Activated CD8-positive, alpha-beta memory T cell treated with anti-CD3 and anti-CD28 coated beads for 24 hours (primary cell): ENCODE results near the gene NDP.
A peak's percentile ranks its signal among the peaks of the same experiment; 100 is the strongest.

Experiments used
- DNase-seq: peaks from one replicate; pipeline ENCODE4 v3.0.0-alpha.2; 2020

Gene NDP

GRCh38 chrX:43973249-43974099, at the start of gene NDP:
Gene NDP (minus strand): TSS chrX:43973390. CDS start chrX:43958645, 14,745 bp downstream.
- DNase-seq, result no peak

DNA sequence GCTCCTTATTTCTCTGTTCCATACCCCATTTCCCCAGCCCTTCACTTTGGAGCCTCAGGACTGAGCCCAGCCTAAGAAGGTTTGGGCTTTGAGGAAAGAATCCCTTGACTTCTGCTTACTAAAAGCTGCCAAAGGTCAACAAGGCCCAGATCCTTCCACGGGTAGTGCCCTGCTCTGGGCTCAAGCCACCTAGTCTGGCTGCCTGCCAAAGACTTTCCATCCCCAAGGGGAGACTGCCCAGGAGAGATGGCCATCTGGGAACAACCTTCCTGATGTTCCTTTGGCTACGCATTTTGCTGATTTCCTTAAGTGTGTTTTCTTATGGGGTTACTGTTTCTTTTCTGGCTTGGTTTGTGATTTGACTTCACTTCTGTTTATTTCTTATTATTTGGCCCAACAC, 49.8 kb upstream of the NDP start:
- no peak for DNase-seq

DNA sequence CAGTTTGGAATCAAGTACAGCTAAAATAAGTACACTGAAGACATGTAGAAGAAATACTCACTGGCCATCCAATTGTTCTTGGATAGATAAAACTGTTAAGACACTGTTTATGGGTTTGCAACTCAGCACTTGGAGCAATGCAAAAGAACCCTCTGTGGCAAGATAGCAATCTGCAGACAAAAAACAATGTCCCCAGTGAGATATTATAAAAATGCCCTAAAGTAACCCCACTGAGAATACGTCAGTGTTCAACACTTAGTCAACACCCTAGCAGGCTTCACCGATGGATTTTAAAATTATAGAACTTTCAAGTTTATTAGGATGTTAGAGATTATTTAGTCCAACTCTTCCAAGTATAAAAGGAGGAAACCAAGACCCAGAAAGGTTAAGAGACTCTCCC, 47.5 kb upstream of the NDP start:
- no peak for DNase-seq

- DNase-seq, result no peak
These were observed 46.7 kb upstream of the NDP start for GRCh38 chrX:44019911-44020310.

DNA sequence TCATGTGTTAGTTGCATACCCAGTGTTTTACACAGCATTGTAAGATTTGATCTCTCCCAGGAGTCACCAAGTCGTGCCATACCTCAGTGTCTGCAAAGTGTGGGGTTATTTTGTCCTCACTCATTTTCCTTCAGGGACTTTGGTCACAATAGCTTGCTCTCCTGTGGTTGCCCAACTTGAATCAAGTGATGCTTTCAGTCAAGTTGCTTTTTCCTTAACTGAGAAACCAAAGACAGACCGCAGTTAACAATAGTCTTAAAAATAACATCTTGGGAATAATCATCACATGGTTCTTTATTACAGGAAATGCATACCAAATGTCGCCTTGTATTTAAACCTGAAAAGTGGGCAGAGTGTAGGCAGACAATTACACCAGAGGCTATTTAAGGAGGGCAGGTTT, 44.5 kb upstream of the NDP start:
- no peak for DNase-seq

DNA sequence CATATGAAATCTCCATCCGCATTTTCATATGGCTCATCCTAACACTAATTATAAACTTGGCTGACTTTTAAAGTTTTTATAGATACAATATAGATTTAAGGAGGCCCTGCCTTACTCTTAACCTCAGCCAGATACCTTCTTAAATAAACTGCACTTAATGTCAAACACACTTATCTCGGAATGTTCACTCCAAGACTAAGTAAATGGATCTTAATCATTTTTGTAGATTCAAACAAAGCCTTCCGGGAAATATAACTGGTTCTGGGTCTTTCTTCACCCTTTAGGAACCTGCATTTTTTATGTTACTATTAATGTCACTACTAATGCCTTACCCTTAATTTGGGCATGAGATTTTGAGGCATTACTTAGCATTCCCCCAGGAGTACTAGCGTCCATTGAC, 43.7 kb upstream of the NDP start:
- no peak for DNase-seq

GRCh38 chrX:44012484-44013096, 39.4 kb upstream of the NDP start:
- DNase-seq, result peak; percentile 61

- DNase-seq, result no peak
These were observed 38.3 kb upstream of the NDP start for GRCh38 chrX:44011506-44011905.

- DNase-seq, result no peak
These were observed 37.4 kb upstream of the NDP start for GRCh38 chrX:44010626-44011025.

DNA sequence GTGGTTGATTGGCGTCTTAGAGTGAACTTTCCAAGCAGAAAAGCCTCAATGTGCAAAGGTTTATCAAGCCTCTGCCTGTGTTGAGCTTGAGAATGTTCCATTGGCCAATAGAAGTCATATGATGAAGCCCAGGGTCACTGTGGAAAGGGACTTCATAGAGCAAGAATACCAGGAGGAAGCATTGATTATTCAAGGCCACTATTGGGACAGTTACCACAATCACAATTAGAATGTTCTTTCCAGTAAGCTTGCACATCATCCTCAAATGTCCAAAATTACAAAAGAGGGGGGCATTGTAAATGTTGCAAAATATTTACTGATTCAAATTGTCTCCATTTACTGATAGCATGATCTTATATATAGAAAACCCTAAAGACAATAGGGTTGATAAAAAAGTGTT, 32.9 kb upstream of the NDP start:
- DNase-seq, result no peak

DNA sequence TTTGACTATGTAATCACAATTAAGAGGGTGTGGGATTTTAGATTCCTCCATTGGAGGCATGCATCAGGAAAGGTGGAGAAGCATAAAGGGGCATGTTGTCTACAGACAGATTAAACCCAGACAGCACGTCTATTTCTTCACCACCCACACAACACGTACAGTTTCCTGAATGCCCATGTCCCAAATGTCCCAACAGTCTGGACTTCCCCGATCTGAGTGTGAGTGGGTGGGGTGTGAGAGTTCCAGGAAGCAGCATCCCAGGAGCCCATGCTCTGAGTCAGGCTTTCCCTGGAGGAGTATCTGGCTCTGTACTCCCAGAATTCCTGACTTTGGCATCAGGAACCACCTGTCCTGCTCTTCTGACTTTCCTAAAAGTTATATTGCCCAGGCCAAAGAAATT, 30.8 kb upstream of the NDP start:
- DNase-seq, result no peak

- no peak for DNase-seq
These were observed 29.4 kb upstream of the NDP start for GRCh38 chrX:44002567-44002966.

GRCh38 chrX:43998374-43998773, 25.2 kb upstream of the NDP start:
- DNase-seq, result no peak

GRCh38 chrX:43996491-43996890, 23.3 kb upstream of the NDP start:
- DNase-seq, result no peak

DNA sequence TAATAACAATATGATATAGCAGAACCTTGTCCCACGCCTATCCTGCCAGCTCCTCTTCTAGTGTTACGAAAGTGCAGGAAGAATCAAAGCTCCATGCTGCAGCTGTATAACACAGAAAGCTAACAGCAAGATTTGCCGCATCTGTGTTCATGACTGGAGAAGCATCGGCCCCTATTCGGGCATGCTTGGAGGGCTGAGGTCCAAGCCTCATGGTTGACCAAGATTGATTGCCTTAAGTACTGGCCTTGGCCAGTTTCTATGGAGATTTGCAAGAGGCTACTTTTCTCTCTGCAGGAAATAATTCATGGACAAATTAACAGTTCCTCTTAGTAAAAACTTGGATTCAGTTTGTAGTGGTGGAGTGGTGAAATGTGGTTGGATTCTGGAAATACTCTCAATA, 12.9 kb upstream of the NDP start:
- no peak for DNase-seq

- DNase-seq, result no peak
These were observed 12.3 kb upstream of the NDP start for GRCh38 chrX:43985511-43985910.

DNA sequence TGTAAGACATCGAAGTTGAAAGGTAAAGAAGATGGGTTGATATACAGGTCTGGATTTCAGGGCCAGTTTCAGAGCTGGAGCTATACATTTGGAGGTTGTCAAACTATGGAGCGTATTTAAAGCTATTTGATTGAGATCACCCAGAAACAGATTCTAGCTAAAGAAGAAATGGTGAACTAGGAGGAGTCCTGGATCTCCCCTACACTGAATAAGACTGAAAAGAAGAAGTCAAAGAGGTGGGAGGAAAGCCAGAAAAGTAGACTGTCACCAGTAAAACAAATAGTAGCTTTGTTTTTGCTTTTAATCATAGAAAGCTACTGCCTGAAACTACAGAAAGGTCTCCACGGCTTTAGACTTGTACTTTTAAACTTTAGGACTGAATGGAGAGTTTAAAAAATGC, 5.0 kb upstream of the NDP start:
- no peak for DNase-seq

GRCh38 chrX:43976205-43976604, 3.0 kb upstream of the NDP start:
- DNase-seq, result no peak

DNA sequence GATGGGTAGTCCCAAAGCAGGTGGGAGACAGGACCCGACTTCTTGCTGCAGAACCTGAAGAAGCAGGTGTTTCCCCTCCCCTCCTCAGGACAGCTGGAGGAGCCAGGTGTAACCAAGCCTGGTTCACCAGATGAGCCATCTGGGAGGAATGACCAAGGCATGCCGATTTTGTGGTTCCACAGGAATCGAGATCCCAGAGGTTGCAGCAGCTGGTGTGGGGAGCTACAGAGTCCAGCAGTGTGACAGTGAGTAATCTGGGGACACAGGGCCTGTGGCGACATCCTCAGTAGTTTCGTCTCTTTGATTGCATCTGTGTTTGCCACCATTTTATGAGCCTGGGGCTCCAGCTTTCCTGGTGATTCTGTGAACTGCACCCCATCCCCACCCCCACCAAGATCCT, 2.6 kb upstream of the NDP start:
- no peak for DNase-seq

GRCh38 chrX:43974741-43975465, 1.7 kb upstream of the NDP start:
- no peak for DNase-seq

- no peak for DNase-seq
These were observed 898 bp upstream of the NDP start for GRCh38 chrX:43974100-43974475.

- DNase-seq, result no peak
These were observed 926 bp downstream of the NDP start for GRCh38 chrX:43971966-43972961.

- no peak for DNase-seq
These were observed 2.7 kb downstream of the NDP start for GRCh38 chrX:43970528-43970927.
